CD4-positive, alpha-beta T cell (primary cell): ENCODE results near the gene ZIC1. TPM values are rescaled to one million over a fixed set of nuclear protein-coding genes. Genes with fewer than 3 reads are reported as not detected.

Experiments used
- ATAC-seq: fragments of 200-7000 bp; cut with Tn5 transposase; one replicate; pipeline ENCODE4 v1.10.0; 2022; ENCODE audit warnings: mild to moderate bottlenecking; ENCODE audit not compliant: poor library complexity
- CTCF ChIA-PET: fragments of 350-600 bp; sonication (Branson Sonifier 250); formaldehyde crosslinking; loops from one replicate; lab custom pipeline; 2021; ENCODE audit warnings: antibody characterized with exemption, inconsistent platforms; lab: Charles Lee
- POLR2A ChIA-PET: fragments of 350-600 bp; sonication (Branson Sonifier 250); formaldehyde crosslinking; loops from one replicate; lab custom pipeline; 2021; ENCODE audit warnings: antibody characterized with exemption, inconsistent platforms; lab: Charles Lee
- DNase-seq, 14 experiments: peaks; one replicate each; pipeline ENCODE4 v3.0.0-alpha.2; 2013 to 2020; ENCODE audit warnings: mixed read lengths in 2 of 14
- H3K27ac ChIP-seq, 2 donors: one replicate each; pipeline versions ENCODE4 v1.5.1 to v1.7.0; 2013; ENCODE audit warnings: low read length in 2 of 2, low read depth in 1 of 2, mild to moderate bottlenecking in 1 of 2
- H3K27me3 ChIP-seq, 2 experiments: 1 replicate in 1 of 2; 2 replicates in 1 of 2; pipeline versions ENCODE4 v1.6.1 to v1.7.0; 2013; ENCODE audit warnings: low read length in 2 of 2, control low read depth in 1 of 2, mild to moderate bottlenecking in 1 of 2, moderate library complexity in 1 of 2; ENCODE audit not compliant: insufficient read depth in 2 of 2, control insufficient read depth in 1 of 2
- H3K36me3 ChIP-seq: one replicate; pipeline ENCODE4 v1.6.1; 2013; ENCODE audit warnings: low read length, control low read depth; ENCODE audit not compliant: insufficient read depth
- H3K4me1 ChIP-seq: one replicate; pipeline ENCODE4 v1.6.1; 2013; ENCODE audit warnings: low read length, control low read depth; ENCODE audit not compliant: insufficient read depth
- H3K4me3 ChIP-seq: one replicate; pipeline ENCODE4 v1.5.1; 2013; ENCODE audit warnings: mild to moderate bottlenecking, low read length, moderate library complexity
- H3K9me3 ChIP-seq, 2 experiments: 1 replicate in 1 of 2; 2 replicates in 1 of 2; pipeline versions ENCODE4 v1.6.1 to v1.7.0; 2013; ENCODE audit warnings: low read length in 2 of 2, mild to moderate bottlenecking in 2 of 2, control low read depth in 1 of 2, moderate library complexity in 1 of 2; ENCODE audit not compliant: control insufficient read depth in 1 of 2, insufficient read depth in 1 of 2
- H3K27ac Mint-ChIP-seq: one replicate; pipeline ENCODE4 v1.8.0; 2020; ENCODE audit warnings: mixed read lengths
- H3K27me3 Mint-ChIP-seq: one replicate; pipeline ENCODE4 v1.8.0; 2021; ENCODE audit warnings: mixed read lengths
- H3K36me3 Mint-ChIP-seq: one replicate; pipeline ENCODE4 v1.8.0; 2021; ENCODE audit warnings: low read depth, mixed read lengths
- H3K4me1 Mint-ChIP-seq: one replicate; pipeline ENCODE4 v1.8.0; 2021; ENCODE audit warnings: low read depth, mixed read lengths
- H3K4me3 Mint-ChIP-seq: one replicate; pipeline ENCODE4 v1.8.0; 2020; ENCODE audit warnings: mild to moderate bottlenecking, mixed read lengths
- H3K9me3 Mint-ChIP-seq: one replicate; pipeline ENCODE4 v1.8.0; 2020; ENCODE audit warnings: mixed read lengths
- CTCF ChIP-seq: fragments of 200-600 bp; IDR thresholded peaks from one replicate; pipeline ENCODE4 v1.8.0; 2022; ENCODE audit warnings: antibody characterized with exemption, mild to moderate bottlenecking
- intact Hi-C, 2 experiments: fragments of 100-400 bp; cut with DNase I in 1 of 2; cut with micrococcal nuclease in 1 of 2; formaldehyde crosslinking; loops; one replicate each; pipeline versions ENCODE4 v1.15.1 to v1.9.0; 2023 to 2025; cut with DNase I, micrococcal nuclease
- total RNA-seq, 174 experiments: library from RNA in 2 of 174; stranded (reverse) in 2 of 174; gene quantifications; one replicate each; pipeline ENCODE4 v1.2.3 and lab custom pipeline; 2021 to 2026

Gene ZIC1
- total RNA-seq, 2 experiments from 2014 or later = not detected

- H3K4me1 ChIP-seq = no peaks in the 10 kb centered on the region
- ChIA-PET POLR2A (no interaction called here), CTCF (no interaction called here)
- H3K27me3 ChIP-seq = no peaks in the 10 kb centered on the region
- Mint-ChIP-seq H3K36me3 (no peaks in the 10 kb centered on the region), H3K27me3 (no peaks in the 10 kb centered on the region), H3K27ac (no peak overlapping the region), H3K9me3 (peaks cover 3% of the 10 kb centered on the region), H3K4me1 (no peaks in the 10 kb centered on the region), H3K4me3 (no peak overlapping the region)
- no peak overlapping the region for H3K4me3 ChIP-seq
- H3K36me3 ChIP-seq = no peaks in the 10 kb centered on the region
- intact Hi-C loops = no loop called here
- no peak for TF ChIP-seq CTCF
- DNase-seq (no peak), ATAC-seq (no peak)
- no peak overlapping the region for H3K27ac ChIP-seq
- H3K9me3 ChIP-seq = no peaks in the 10 kb centered on the region
Measured at GRCh38 chr3:147458995-147459704, 50.0 kb downstream of the ZIC1 start.

GRCh38 chr3:147462856-147463255 is 53.7 kb downstream of the ZIC1 start:
- no peak for ATAC-seq
- intact Hi-C loops = no loop called here

More at GRCh38 chr3:147462856-147463255, 53.7 kb downstream of the ZIC1 start:
- Mint-ChIP-seq H3K36me3 (no peaks in the 10 kb centered on the region), H3K4me1 (no peaks in the 10 kb centered on the region), H3K9me3 (peaks cover 10% of the 10 kb centered on the region), H3K27me3 (no peaks in the 10 kb centered on the region), H3K4me3 (no peak overlapping the region), H3K27ac (no peak overlapping the region)
- CTCF ChIA-PET = no interaction called here
- TF ChIP-seq CTCF = no peak
- Histone ChIP-seq H3K27ac (no peak overlapping the region), H3K36me3 (no peaks in the 10 kb centered on the region), H3K4me3 (no peak overlapping the region), H3K4me1 (no peaks in the 10 kb centered on the region), H3K9me3 (no peaks in the 10 kb centered on the region), H3K27me3 (no peaks in the 10 kb centered on the region)
- DNase-seq = no peak
- POLR2A ChIA-PET = no interaction called here

Other genes starting within 250 kb of the ZIC1 start
- not detected for gene ZIC4, start 2.8 kb upstream of the ZIC1 start, total RNA-seq